ENCODE data around the gene RIC8B.

- no peak for TF ChIP-seq POLR2AphosphoS5 (IDR thresholded peaks at IDR 0.05; ENCODE audit: low read depth, low read length)
- TF ChIP-seq TAF1 (IDR thresholded peaks at IDR 0.05; ENCODE audit: borderline replicate concordance, insufficient read depth, low read length) = no peak
- TF ChIP-seq REST (IDR thresholded peaks at IDR 0.05; ENCODE audit: insufficient read depth in 1 of 2, low read depth in 2 of 2, low read length in 2 of 2) = no peak
- TF ChIP-seq SIN3A (IDR thresholded peaks at IDR 0.05; ENCODE audit: borderline replicate concordance, insufficient read depth, low read length) = no peak
Measured at GRCh38 chr12:106771425-106771824, 3.1 kb upstream of the RIC8B start.
